Stimulated activated CD4-positive, alpha-beta T cell treated with anti-CD3 and anti-CD28 coated beads, Interleukin-12 subunit alpha, Interleukin-12 subunit beta, amount 100 ng/mL, for 48 hours (primary cell): ENCODE results near the gene KASH5.
A peak's percentile ranks its signal among the peaks of the same experiment; 100 is the strongest.

ENCODE experiments used
- DNase-seq, 3 donors: peaks; one replicate each; pipeline ENCODE4 v3.0.0-alpha.2; 2020; ENCODE audit warnings: low read depth in 2 of 3, low spot score in 1 of 3

The KASH5 gene, protein sequence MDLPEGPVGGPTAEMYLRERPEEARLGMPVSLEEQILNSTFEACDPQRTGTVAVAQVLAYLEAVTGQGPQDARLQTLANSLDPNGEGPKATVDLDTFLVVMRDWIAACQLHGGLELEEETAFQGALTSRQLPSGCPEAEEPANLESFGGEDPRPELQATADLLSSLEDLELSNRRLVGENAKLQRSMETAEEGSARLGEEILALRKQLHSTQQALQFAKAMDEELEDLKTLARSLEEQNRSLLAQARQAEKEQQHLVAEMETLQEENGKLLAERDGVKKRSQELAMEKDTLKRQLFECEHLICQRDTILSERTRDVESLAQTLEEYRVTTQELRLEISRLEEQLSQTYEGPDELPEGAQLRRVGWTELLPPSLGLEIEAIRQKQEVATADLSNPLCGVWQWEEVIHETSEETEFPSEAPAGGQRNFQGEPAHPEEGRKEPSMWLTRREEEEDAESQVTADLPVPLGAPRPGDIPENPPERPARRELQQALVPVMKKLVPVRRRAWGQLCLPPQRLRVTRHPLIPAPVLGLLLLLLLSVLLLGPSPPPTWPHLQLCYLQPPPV

DNA sequence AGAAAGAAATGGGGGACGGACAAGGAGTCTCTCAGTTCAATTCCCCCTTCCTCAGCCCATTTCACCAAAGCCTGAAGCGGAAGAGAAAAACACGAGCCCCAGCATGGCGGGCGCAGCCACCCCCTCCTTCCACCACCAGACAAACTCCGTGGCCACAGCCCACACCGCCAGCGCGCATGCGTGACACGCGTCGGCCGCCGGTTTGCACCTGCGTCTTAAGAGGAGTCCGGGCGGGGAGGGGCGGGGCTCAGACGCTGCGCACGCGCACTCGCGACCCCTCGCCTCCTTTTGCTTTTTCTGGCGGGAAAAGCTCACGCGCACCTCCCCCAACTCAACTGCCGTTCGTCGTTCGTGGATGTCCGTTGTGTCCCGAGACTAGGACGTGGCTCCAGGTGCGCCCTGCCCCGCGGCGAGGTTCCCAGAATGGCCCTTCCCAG, at the start of gene KASH5:
Gene KASH5, plus strand, starts transcription at position 314 of the 437 bp plus-strand sequence. CDS start 2,635 bp downstream, outside the sequence.
- peak; percentile 63 to 88 (median 66) for DNase-seq

DNA sequence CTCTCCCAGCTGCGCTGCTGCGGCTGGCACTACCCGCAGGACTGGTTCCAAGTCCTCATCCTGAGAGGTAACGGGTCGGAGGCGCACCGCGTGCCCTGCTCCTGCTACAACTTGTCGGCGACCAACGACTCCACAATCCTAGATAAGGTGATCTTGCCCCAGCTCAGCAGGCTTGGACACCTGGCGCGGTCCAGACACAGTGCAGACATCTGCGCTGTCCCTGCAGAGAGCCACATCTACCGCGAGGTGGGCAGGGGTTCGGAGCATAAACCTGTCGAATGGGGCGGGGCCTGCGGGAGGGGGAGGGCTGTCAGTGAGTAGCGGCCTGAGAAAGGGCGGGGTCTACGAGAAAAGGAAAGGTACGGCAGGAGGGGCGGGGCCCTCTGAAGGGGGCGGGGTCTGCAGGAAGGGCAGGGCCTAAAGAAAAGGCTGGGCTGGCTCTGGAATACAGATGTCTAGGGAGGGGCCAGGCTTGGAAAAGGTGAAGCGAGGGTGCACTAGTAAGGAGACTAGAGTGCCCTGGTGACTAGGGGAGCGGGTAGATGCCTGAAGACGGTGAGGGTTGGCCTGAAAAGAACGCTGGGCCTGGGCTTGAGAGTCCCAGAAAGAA, 49.3 kb upstream of the KASH5 start:
- no peak for DNase-seq

DNA sequence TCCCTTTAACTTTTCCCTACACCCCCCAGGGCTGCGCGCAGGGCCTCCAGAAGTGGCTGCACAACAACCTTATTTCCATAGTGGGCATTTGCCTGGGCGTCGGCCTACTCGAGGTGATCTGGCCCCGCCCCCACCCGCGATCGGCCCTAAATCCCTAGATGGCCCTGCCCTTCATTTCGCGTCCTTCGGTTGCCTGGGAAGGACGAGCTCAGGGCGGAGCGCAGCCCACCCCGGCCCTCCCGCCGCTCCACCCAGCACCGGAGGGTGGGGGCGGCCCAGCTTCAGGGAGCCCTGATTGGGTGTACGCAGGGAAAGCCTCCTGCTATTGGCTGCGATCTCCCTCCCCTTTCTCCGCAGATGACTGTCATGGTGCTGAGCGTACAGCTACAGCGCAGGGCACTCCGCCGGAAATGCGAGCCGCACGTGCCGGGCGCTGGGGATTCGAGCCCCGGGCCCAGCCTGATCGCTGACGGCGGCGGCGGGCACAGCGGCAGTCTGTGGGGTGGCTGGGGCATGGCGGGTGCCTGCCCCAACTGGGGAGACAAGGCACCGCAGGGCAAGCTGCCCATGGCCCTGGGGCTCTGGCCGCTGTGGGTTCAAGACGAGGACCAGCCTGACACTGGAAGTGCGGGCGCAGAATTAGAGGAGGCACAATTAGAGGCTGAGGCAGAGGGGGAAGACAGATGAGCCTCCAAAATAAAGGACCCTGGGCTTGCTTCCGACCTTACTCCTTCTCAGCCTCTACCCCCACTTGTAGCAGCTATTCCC, 48.6 kb upstream of the KASH5 start:
- no peak for DNase-seq

DNA sequence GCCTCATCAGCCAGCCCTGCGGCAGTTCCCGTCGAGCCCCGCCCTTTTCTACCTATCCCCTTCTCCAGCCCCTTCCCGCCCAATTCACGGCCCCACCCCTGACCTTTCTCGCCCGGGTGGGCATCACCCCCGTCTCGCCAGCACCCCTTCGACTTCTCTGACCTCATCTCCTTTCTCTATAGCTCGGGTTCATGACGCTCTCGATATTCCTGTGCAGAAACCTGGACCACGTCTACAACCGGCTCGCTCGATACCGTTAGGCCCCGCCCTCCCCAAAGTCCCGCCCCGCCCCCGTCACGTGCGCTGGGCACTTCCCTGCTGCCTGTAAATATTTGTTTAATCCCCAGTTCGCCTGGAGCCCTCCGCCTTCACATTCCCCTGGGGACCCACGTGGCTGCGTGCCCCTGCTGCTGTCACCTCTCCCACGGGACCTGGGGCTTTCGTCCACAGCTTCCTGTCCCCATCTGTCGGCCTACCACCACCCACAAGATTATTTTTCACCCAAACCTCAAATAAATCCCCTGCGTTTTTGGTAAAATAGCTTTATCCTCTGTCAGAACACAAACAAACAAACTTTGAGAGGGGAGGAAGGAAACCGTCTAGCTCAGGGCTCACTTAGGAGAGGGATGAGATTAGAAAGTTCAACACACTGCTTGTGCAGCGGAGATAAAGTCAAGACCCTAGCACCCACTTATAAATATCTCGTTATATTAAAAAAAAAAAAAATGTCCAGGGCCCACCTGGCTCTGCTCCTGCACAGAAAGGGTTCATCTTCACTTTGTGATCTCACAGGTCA, 47.8 kb upstream of the KASH5 start:
- no peak for DNase-seq

DNA sequence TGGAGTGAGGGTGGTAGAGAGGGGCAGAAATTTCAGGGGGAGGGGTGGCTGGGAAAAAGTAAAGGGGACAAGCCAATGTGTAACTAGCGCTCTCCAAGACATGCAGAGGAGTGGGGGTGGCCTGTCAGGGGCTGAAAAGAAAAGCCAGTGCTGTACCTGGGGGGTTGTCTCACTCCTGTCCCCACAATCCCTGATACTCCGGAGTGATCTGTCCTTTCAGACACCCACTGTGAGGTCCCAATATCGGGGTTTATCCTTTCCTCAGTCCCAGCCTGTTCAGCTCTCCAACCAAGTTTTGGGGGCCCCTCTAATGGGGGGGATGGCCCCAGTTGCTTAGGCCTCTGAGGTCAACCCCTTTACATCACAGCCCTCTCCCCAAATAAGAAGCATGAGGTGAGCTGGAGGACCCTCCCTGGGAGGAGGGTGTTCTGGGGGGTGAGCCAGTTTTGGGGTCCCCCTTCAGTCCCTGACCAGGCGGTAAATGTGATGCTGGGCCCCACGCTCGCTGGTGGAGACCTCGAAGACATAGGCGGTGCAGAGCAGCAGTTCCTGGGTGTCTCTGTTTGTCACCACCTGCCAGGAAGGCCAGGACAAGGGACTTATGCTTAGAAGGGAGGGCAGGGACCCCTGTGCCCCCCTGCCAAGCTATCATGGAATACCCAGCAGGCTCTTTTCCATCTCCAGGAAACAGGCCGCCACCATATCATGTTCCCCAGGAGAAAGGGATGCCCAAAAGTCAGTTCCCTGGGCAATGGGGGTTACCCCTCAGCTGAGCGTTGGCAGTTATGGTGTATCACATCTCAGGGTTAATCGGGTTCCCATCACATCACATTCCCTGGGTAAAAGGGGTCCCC, 47.0 kb upstream of the KASH5 start:
- no peak for DNase-seq

DNA sequence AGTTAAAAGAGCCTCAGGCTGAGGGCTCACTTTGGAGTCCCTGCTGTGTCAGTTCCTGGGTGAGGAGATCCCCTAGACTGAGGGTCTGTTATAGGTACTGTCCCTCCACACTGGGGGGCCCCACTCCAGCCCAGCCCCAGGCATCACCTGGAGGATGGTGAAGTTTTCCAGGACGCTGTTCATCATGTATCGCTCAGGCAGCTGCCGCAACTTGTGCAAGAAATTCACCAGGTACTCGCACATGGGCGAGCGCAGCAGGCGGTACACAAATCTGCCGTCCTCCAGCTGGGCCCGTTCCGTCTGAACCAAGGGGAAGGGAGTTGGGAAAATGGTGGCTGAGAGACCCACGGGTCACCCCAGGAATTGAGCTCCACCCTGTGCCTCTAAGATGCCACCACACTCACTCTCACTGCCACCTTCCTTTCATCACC, 45.7 kb upstream of the KASH5 start:
- no peak for DNase-seq

DNA sequence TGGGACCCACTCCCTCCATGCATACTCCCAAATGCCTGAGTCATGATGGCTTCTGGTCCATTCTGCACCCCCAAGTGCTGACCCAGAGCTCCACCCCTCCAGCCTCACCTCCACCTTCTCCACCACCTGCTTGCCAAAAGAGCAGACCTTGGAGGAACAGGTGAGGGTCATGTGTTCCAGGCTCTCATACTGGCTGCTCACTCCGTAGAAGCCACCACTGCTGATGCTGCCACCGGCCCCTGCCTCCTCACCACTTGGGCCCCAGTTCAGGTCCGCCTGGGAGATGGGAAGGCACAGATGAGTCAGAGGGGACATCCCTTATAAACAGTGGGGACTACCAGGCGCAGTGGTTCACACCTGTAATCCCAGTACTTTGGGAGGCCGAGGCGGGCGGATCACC, 44.9 kb upstream of the KASH5 start:
- no peak for DNase-seq

DNA sequence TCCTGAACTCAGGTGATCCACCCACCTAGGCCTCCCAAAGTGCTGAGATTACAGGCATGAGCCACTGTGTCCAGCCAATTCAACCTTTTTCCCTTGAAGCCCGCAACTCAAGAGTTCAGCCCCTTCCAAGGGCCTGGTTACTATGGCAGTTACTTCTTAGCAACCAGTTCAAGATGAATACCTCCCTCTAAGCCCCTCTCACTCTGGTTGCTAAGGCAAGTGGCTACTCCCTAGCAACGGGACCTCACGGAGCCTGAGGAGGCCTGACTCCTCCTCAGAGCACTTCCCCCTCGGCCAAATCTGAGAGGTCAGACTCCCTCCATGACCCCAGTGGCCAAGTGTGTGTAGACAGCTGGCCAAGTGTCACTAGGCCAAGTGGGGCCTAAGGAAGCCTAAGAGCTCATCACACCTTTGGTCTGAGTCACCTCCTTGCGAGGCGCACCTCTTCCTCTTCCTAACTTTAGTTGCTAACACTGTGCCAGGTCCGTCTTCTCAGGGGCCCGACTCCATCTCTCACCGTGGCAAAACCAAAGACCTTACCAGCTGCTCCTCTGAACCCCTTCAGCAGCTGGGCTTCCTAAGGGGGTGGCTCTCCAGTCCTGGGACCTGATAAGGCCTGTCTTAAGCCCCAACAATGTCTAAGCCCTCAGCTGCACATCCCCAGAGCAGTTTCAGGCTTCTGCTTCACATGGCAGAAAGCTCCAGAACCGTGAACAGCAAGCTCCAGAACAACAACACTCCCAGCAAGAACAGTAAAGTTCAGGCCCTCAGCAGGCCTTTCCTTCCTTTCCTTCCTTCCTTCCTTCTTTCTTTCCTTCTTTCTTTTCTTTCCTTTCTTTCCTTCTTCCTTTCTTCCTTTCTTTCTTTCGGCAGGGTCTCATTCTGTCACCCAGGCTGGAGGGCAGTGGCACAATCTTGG, 43.3 kb upstream of the KASH5 start:
- no peak for DNase-seq

DNA sequence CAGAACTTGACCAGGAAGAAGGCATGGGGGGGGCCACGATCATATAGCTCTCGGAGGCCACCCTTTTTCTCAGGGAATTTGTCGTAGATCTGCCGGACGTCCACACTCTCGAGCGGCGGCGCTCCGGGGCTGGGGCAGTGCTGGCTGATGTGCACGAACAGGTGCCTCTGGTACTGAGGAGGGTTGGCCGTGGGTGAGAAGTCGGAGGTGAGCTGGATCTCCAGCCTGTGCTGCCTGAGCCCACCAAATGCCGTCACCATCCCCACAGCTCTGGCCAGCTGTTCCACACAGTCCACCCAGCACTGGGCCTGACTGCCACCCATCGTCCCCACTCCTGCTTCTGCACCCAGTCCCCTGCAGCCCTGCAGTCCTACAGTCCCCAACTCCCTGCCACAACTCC, 40.9 kb upstream of the KASH5 start:
- DNase-seq = no peak

DNA sequence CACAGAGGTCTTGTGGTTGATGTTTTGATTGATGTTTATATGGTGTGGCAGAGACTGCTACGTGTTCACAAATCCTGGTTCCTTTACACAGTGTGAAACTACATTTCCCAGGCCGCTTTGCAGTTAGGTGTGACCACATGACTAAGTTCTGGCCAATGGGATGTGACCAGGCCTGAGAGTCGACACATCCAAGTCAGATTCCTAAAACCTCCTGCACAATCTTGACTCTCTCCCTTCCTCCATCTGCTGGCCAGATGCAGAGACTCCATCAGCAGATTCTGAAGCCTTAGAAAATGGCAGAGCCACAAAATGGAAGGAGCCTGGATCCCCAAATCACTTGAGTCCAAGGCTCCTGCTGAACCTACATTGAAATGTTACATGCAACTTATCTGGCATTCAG, 40.2 kb upstream of the KASH5 start:
- no peak for DNase-seq

DNA sequence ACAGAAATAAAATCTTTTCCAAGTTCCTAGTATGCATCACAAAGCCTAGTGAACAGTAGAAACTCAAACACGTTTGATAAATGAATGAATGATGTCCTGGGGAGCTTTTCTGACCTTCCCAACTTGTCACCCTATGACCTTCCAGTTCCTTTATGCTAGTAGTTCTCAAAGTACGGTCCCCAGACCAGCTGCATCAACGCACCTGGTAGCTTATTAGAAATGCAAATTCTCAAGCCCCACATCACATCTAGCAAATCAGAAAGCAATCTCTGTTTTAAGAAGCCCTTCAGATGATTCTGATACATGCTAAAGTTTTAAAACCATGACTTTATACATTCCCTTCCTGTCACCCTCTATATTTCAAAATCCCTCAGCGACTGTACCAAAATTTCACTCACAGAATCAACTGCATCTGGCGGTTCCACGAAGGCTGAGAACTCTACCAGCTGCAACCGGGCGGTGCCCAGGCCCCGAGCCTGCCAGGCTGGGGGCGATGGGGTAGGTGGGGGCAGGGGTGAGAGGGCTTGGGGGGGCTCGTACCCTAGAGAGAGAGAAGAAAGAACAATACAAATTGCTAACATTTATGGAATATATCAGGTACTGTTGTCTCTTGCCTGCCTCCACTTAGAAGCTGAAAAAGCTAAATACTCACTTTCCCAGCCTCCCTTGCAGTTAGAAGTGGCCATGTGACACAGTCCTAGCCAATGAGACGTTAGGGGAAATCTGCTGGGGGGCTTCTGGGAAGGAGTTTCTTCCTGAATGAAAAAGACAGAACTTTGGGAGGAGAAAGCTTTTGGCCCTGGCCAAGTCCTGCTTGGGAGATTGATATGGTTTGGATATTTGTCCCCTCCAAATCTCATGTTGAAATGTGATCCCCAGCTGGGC, 39.5 kb upstream of the KASH5 start:
- no peak for DNase-seq

DNA sequence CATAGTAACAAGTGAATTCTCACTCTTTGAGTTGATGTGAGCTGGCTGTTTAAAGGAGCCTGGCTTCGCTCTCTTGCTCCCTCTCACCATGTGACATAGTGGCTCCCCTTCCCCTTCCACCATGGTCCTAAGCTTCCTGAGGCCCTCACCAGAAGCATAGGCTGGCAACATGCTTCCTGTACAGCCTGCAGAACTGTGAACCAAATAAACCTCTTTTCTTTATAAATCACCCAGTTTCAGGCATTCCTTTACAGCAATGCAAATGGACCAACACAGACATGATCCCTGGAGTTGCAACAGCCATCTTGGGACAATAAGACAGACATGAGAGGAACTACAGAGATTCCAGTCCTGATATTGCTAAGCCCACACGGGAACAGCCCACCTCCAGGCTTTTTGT, 38.5 kb upstream of the KASH5 start:
- no peak for DNase-seq

DNA sequence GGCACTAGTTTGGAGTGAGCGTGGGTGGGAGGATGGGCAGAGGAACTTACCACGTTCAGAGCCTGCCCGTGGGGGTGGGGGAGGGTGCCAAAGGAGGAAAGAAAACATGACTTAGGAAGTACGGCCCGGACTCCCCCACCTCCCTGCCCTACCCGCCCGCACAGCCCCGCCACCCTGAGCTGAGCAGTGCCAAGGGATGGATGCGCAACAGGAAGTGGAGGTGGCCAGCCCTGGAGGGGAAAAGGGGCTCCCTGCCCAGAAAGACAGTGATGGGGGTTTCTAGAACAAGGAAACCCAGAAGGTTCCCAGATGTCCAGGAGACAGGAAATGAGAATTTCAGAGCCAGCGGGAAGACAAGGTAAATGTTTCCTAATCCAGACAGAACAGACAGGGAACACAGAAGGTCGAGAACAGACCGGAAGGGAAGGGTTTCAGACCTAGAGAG, 32.1 kb upstream of the KASH5 start:
- DNase-seq = no peak

DNA sequence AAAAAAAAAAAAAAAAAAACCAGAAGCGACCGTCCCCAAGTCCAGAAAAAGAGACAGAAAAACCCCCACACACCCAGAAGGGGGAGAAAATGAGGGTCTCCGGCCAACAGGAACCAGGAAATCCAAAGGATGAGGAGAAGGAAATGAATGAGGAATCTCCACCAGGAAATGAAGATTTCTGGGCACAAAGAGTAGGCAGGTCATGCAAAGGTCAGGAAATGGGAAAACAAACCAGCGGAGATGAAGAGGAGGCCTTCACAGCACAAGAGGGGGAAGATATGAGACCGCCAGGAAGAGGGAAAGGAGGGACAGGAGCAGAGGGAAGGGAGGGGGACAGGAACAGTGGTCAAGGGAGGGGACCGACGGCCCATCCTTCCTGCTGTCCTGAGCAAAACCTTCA, 31.7 kb upstream of the KASH5 start:
- DNase-seq = no peak

DNA sequence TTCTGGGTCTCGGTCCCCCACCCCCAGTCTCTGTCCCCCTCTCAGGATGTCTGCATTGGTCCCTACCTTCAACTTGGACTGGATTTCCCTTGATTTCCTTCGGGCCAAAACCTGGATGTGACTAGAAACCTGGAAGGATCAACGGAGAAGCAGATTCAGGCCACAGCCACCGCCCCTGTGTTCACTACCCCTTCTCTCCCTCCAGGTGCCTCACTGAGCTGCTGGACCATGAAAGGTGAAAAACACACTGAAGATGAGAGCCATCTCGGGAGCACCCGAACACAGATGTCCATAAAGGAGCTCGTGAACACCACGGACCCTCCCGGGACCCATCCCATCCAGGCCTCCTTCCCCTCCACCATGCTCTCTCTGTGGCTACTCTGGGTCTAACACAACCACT, 30.9 kb upstream of the KASH5 start:
- no peak for DNase-seq

DNA sequence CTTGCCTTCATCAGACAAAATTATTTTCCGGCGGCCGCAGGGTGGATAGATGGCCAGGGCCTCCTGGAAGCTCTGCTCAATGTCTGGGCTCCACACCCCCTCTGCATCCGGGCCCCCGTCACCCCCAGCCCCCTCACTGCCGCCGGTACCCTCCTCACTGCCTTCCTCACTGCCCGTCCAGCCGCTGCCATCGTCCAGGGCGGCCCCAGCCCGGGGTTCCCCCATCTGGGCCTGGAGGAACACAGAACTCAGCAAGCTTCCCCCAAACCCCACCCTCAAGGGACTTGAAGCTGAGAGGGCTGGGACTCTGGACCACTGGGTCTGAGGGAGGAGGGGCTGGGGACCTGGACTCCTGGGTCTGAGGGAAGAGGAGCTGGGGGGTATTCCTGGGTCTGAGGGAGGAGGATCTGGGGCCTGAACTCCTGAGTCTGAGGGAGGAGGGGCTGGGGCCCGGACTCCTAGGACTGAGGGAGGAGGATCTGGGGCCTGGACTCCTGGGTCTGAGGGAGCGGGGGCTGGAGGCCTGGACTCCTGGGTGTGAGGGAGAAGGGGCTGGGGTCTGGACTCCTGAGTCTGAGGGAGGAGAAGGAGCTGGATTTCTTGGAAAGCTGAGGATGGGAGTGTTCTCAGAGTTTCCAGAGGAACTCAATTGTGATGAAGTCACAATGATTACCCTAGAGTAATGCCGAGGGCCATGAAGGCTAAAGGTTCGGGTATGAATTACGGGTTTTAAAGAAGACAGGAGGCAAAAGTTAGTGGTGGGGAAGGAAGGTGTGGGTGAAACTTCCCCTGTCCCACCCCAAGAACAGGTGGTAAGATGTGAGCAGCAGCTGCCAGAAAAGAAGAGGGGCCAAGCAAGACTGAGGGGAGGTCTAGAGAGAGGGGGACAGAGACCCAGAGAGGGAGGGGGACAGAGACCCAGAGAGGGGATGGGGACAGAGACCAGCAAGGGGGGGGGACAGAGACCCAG, 27.9 kb upstream of the KASH5 start:
- no peak for DNase-seq
